C4-2B (cell line): Measurements from ENCODE around the gene ZNF121.

ENCODE experiments used
- ZFX ChIP-seq: fragments of 450-650 bp; IDR thresholded peaks from 2 replicates; pipeline ENCODE4 v1.6.1; 2017
- TF ChIP-seq, protein P1 (sequence below): fragments of 450-650 bp; conservative IDR thresholded peaks from 2 replicates; pipeline ENCODE4 v1.5.1; 2017; ENCODE audit warnings: mild to moderate bottlenecking

DNA sequence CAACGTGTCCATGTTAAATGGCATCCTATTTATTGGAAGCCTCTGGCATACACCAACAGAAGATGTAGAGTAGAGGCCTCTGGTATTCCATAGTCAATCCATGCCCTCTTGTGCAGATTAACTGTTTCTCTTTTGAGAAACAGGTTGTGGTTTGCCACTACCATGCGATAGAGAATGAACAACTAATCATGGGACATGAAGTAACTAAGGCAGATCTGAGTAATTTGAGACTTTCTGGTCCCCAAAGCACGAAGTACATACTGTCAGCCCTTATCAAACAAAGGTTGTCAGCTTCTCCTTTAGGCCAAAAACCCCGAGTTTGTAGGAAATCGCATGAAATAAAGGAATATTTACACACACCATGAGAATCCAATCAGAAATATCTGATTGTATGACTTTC is 3.6 kb downstream of the ZNF121 start:
- TF ChIP-seq, protein P1, sequence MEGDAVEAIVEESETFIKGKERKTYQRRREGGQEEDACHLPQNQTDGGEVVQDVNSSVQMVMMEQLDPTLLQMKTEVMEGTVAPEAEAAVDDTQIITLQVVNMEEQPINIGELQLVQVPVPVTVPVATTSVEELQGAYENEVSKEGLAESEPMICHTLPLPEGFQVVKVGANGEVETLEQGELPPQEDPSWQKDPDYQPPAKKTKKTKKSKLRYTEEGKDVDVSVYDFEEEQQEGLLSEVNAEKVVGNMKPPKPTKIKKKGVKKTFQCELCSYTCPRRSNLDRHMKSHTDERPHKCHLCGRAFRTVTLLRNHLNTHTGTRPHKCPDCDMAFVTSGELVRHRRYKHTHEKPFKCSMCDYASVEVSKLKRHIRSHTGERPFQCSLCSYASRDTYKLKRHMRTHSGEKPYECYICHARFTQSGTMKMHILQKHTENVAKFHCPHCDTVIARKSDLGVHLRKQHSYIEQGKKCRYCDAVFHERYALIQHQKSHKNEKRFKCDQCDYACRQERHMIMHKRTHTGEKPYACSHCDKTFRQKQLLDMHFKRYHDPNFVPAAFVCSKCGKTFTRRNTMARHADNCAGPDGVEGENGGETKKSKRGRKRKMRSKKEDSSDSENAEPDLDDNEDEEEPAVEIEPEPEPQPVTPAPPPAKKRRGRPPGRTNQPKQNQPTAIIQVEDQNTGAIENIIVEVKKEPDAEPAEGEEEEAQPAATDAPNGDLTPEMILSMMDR, result no peak
- no peak for TF ChIP-seq ZFX
